Spleen (tissue), 7 donors: ENCODE data around the gene KCNC1.

Experiments used
- CTCF ChIP-seq, 11 experiments: fragments of 200-600 bp in 7 of 11; fragments of 450-650 bp in 4 of 11; sonication (generic) in 4 of 11; IDR thresholded peaks in 8 of 11; conservative IDR thresholded peaks in 3 of 11; 1 replicate in 7 of 11; 2 replicates in 4 of 11; pipeline versions ENCODE4 v1.4.0 to v1.8.0; 2016 to 2021; ENCODE audit warnings: antibody characterized with exemption in 11 of 11, inconsistent platforms in 4 of 11, mild to moderate bottlenecking in 1 of 11
- POLR2A ChIP-seq, 3 donors: fragments of 450-650 bp; IDR thresholded peaks; one replicate each; pipeline ENCODE4 v1.5.1; 2017; ENCODE audit warnings: antibody characterized with exemption in 3 of 3, mild to moderate bottlenecking in 1 of 3
- POLR2AphosphoS5 ChIP-seq, 3 donors: sonication (generic); formaldehyde crosslinking; IDR thresholded peaks; one replicate each; pipeline ENCODE4 v1.5.1; 2017; ENCODE audit warnings: antibody characterized with exemption in 3 of 3
- donor health status: DM: no; HTN: no; CAD: no; lungs with moderate emphysema.
- donor health status: DM: no; HTN: no; CAD: no.
- donor health status: DM: no; HTN: no; CAD: no.

DNA sequence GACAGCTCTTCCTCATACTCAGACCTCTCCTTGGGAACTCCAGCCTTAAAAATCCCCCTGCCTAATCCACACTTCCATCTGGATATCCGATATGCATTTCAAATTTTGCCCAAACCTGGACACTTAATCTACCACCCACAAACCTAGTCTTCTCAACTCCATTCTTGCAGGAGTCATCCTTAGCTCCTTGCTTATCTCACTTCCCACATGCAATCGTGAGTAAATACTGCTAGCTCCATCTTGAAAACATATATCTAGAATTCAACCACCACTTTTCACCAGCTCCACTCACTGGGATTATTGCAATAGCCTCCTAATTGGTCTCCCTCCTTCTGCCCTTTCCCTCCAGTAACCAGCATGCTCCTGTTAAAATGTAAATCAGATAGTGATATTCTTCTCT lies 17.8 kb upstream of the KCNC1 start:
- no peak for TF ChIP-seq CTCF (IDR thresholded peaks at IDR 0.05 in 8 of 11, conservative IDR thresholded peaks at IDR 0.05 in 3 of 11)
- no peak for TF ChIP-seq POLR2A (IDR thresholded peaks at IDR 0.05)
- TF ChIP-seq POLR2AphosphoS5 (IDR thresholded peaks at IDR 0.05): no peak
